Stimulated activated naive B cell treated with anti-CD40 and anti-IgM and Interleukin-4, amounts not matched to agents 10 μg/mL and 1 μg/mL and 100 μg/mL, for 72 hours (primary cell): ENCODE measurements around the gene ZFP36L1.
"Not testable (repeated sequence)": the region's sequence is repeated elsewhere in the genome, so short reads cannot be mapped to it uniquely, and the experiment has no call there.

ENCODE experiments used
- ATAC-seq, 2 donors: fragments of 150-1000 bp; cut with Tn5 transposase; replicated peaks; 2 replicates each; pipeline ENCODE4 v1.10.0; 2021; ENCODE audit warnings: moderate library complexity in 1 of 2
- DNase-seq: peaks from one replicate; pipeline ENCODE4 v3.0.0; 2021
- H3K27ac Mint-ChIP-seq: one replicate; pipeline ENCODE4 v1.8.0; 2022; ENCODE audit warnings: mild to moderate bottlenecking, mixed read lengths
- H3K27me3 Mint-ChIP-seq, 2 donors: one replicate each; pipeline ENCODE4 v1.8.0; 2022; ENCODE audit warnings: mixed read lengths in 2 of 2
- H3K36me3 Mint-ChIP-seq, 2 donors: one replicate each; pipeline ENCODE4 v1.8.0; 2022; ENCODE audit warnings: mixed read lengths in 2 of 2, mild to moderate bottlenecking in 1 of 2
- H3K4me1 Mint-ChIP-seq, 2 donors: one replicate each; pipeline ENCODE4 v1.8.0; 2022; ENCODE audit warnings: mixed read lengths in 2 of 2, mild to moderate bottlenecking in 1 of 2
- H3K4me3 Mint-ChIP-seq, 2 donors: one replicate each; pipeline ENCODE4 v1.8.0; 2022; ENCODE audit warnings: mild to moderate bottlenecking in 2 of 2, mixed read lengths in 2 of 2, moderate library complexity in 1 of 2
- H3K9me3 Mint-ChIP-seq, 2 donors: one replicate each; pipeline ENCODE4 v1.8.0; 2022; ENCODE audit warnings: mixed read lengths in 2 of 2, mild to moderate bottlenecking in 1 of 2

Gene ZFP36L1

DNA sequence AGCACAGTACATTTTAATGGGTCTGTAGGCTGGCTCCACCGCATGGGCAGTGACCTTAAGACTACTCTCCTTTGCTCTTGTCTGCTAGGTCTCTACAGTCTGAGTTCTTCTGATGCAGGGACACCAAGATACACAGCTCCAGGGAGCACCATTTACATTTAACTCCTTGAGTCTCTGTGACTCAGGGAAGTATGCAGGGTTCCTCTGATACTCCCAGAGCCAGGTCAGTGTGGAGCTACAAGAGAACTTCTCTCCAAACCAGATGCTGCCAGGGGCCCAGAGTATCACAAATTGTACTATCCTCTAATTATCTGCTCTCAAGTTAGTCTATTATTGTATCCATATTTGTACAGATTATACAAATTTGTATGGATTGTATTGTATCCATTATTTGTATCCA, 15.2 kb downstream of the ZFP36L1 start:
- Mint-ChIP-seq H3K27ac (no peak overlapping the region), H3K27me3 (no peaks in the 10 kb centered on the region), H3K9me3 (peaks cover 6 to 11% of the 10 kb centered on the region in 2 donors), H3K4me3 (no peak overlapping the region), H3K4me1 (peaks cover 23 to 48% of the 10 kb centered on the region in 2 donors), H3K36me3 (peaks cover 0 to 5% of the 10 kb centered on the region in 2 donors)
- DNase-seq (no peak), ATAC-seq (no peak)

DNA sequence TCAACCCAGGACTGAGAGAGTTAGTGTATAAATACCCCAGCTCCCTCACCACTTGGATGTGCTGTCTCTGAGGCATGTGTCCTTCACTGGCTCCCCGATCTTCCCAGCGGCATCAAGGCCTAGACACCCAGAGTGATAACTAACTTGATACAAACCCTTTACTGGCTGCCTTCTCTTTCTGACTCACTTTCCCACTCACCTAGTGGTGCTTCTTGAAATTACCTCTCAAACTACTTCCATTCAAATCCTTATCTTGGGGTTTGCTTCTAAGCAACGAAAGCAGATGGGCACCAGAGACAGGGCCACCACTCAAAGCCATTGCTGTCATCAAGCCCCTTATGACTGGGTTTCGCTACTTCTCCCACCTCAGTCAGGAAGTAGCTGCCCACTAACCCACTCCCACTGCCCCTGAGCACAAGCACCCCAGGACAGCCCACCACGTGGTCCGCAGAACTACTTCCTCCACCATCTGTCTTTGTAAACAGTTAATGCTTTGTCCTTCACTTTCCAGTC, 17.2 kb downstream of the ZFP36L1 start:
- H3K4me1 Mint-ChIP-seq, result peaks cover 20 to 43% of the 10 kb centered on the region in 2 donors
- no peaks in the 10 kb centered on the region for H3K27me3 Mint-ChIP-seq
- no peak overlapping the region for H3K27ac Mint-ChIP-seq
- peak; percentile 19 to 24 for ATAC-seq
- peaks cover 6 to 11% of the 10 kb centered on the region in 2 donors for H3K9me3 Mint-ChIP-seq
- no peak for DNase-seq
- no peak overlapping the region for H3K4me3 Mint-ChIP-seq
- peaks cover 0 to 5% of the 10 kb centered on the region in 2 donors for H3K36me3 Mint-ChIP-seq

DNA sequence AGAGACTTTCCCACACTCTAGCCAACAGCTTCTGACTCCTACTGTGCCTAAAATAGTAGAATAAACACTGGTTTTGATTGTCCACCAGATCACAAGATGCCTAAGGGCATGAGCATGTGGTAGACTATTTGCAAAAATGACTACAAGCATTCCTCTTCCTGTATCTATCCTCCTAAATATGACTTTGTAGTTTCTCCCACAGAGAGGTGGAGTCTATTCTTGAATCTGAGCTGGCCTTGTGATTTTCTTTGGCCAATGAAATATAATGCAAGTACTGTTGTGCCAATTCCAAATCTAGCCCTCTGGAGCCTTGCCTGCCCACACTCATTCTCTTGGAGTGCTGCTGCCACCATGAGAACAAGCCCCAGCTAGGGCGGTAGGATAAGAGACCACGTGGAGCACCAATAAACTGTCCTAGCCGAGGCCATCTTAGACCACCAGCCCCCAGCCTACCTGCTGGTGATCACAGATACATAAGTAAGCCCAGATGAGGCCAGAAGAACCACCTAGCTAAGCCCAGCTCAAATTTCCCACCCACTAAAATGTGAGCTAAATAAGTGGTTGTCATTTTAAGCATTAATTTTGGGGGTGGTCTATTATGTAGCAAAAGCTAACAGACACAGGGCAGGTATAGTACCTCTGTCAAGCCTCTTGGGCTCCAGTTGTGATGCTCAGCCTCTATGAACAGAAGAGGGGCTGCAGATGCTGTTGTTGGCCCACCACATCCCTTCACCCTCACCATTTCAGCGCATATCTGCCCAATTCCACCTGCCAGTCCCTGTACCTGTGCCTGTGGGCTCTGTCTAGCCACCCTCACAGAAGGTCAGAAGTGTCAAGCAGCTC, 17.9 kb downstream of the ZFP36L1 start:
- Mint-ChIP-seq H3K27me3 (no peaks in the 10 kb centered on the region), H3K27ac (no peak overlapping the region), H3K4me1 (peaks cover 19 to 42% of the 10 kb centered on the region in 2 donors), H3K36me3 (peaks cover 0 to 5% of the 10 kb centered on the region in 2 donors), H3K4me3 (no peak overlapping the region), H3K9me3 (peaks cover 6 to 11% of the 10 kb centered on the region in 2 donors)
- no peak for DNase-seq
- ATAC-seq, result no peak

DNA sequence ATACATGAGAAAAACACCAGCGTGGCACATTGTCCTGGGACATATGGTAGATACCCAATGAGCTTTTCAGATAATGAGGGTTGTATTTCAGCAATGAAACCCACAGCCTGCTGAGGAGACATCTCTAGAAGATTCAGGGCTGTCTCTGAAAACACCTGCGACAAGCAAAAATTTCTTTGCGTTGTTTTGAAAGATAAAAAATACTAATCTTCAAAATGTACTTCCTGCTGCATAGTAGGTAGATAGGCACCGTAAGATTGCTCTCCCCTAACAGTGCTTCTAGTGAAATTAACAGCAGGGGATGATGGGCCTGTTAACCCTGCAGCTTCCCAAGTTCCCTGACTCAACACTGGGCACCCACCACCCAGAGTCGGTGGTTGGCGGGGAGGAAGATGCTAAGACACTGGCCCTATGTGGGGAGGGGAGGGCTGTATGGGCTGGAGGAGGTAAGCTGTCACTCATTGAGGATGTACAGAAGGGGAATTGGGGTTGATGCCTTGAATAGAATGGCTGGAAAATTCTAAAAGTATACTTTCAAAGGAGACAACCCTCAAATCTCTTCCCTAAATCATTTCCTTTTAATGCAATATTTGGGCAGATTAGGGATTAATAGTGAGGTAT, 20.0 kb downstream of the ZFP36L1 start:
- DNase-seq (no peak), ATAC-seq (no peak)
- H3K9me3 Mint-ChIP-seq, result peaks cover 6 to 11% of the 10 kb centered on the region in 2 donors
- no peak overlapping the region for H3K4me3 Mint-ChIP-seq
- H3K27me3 Mint-ChIP-seq, result no peaks in the 10 kb centered on the region
- peaks cover 22 to 38% of the 10 kb centered on the region in 2 donors for H3K4me1 Mint-ChIP-seq
- peak overlapping the region; percentile 76 for H3K27ac Mint-ChIP-seq
- H3K36me3 Mint-ChIP-seq, result peaks cover 0 to 5% of the 10 kb centered on the region in 2 donors

DNA sequence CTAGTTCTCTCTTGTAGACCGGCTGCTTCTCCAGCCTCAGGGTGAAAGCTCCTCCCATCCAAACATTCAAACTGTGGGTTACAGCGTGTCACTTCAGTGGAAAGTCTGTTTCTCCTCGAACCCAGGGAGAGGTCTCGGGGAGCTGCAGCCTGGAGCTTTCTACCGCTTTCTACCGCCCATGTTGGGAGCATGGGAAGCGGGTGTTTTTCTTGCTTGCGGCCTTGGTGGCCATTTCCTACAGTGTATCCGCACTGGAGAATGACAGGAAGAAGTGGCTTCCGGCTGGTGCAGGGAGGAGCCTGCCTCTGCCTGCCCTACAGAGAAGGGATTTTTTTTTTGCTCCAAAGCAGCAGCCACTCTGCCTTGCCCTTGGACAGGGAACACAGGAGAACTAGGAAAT, 21.2 kb downstream of the ZFP36L1 start:
- no peak for ATAC-seq
- H3K27ac Mint-ChIP-seq, result peak overlapping the region; percentile 60
- H3K36me3 Mint-ChIP-seq, result peaks cover 0 to 5% of the 10 kb centered on the region in 2 donors
- peak overlapping the region in 1 of 2 donors; percentile 64 for H3K4me3 Mint-ChIP-seq
- H3K9me3 Mint-ChIP-seq, result peaks cover 6 to 11% of the 10 kb centered on the region in 2 donors
- H3K4me1 Mint-ChIP-seq, result peaks cover 26 to 47% of the 10 kb centered on the region in 2 donors
- H3K27me3 Mint-ChIP-seq, result no peaks in the 10 kb centered on the region
- DNase-seq, result no peak

DNA sequence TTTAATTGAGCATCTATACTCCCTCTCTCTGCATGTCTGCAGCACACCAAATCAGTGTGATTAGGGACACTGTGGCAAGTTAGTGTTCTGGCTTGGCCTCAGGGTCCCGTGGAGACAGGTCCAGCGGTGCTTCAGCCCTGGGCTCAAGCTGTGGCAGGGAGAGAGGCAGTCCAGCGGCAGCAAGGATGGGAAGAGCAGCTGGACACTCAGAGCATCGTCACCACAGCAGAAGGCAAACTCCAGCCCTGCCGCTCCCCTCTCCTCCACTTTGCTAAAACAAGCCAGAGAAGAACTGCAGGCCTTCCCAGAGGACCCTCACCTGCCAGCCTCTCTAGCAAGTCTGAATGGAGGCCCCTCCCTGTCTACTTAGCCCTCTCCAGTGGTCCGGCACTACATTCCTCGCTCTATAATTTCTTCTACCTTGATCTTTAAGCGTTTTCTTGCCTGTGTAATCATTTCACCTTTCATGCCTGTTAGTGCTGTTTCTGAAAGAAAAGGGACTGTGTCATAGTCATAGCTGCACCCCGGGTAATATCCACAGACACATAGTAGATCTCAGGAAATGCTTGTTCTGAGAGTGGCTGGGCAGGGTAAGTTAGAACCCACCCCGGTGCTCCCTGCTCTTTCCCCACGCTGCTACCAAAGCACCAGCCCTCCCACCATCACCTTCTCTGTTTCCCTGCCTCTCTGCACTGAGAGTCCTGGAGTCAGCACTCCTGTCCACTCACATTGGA, 22.1 kb downstream of the ZFP36L1 start:
- Mint-ChIP-seq H3K9me3 (peaks cover 4 to 10% of the 10 kb centered on the region in 2 donors), H3K27me3 (no peaks in the 10 kb centered on the region), H3K4me1 (peaks cover 26 to 47% of the 10 kb centered on the region in 2 donors), H3K27ac (no peak overlapping the region), H3K4me3 (no peak overlapping the region), H3K36me3 (peaks cover 0 to 4% of the 10 kb centered on the region in 2 donors)
- ATAC-seq, result peak in 1 of 2 donors; percentile 32
- DNase-seq, result no peak

DNA sequence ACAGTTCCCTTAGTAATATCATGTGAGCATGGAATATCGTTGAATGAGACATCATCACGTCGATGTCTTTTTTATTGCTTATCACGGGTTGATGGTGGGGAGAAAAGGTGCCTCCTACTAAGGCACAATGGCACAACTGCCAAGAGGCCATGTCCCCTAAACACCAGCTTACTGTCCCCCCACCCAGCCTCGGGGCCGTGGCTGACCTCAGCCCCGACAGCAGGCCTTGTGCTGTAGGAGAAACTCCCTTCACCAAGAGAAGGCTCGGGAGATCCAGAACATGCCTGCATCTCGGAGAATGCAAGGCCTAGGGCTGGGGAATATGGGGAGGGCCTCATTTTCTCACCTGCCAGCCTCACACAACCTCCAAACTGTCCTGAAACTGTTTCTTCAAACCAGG, 22.8 kb downstream of the ZFP36L1 start:
- no peak for ATAC-seq
- DNase-seq, result no peak
- Mint-ChIP-seq H3K27me3 (no peaks in the 10 kb centered on the region), H3K4me3 (no peak overlapping the region), H3K4me1 (peaks cover 26 to 47% of the 10 kb centered on the region in 2 donors), H3K27ac (no peak overlapping the region), H3K36me3 (no peaks in the 10 kb centered on the region), H3K9me3 (peaks cover 0 to 8% of the 10 kb centered on the region in 2 donors)

DNA sequence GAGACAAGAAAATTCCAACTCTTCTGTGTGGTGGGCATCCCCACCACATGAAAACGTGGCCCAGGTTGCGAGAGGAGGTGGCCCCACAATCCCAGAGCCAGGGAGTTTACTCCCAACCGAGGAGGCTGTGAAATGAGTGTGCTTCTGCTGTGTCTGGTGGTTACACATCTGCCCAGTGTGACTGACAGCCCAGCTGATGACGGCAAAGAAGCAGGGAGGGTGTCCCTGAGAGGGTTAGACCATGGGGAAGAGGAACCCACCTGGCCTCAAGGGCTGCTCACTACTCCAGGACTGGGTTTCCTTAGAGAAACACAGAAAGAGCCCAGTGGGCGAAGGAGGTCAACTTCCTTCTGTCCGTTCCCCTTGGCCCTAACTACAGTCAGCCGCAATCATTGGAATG, 24.6 kb downstream of the ZFP36L1 start:
- Mint-ChIP-seq H3K27me3 (no peaks in the 10 kb centered on the region), H3K9me3 (peaks cover 0 to 2% of the 10 kb centered on the region in 2 donors), H3K36me3 (no peaks in the 10 kb centered on the region), H3K4me1 (peaks cover 21 to 43% of the 10 kb centered on the region in 2 donors), H3K4me3 (no peak overlapping the region), H3K27ac (no peak overlapping the region)
- peak; percentile 79 to 85 for ATAC-seq
- no peak for DNase-seq

DNA sequence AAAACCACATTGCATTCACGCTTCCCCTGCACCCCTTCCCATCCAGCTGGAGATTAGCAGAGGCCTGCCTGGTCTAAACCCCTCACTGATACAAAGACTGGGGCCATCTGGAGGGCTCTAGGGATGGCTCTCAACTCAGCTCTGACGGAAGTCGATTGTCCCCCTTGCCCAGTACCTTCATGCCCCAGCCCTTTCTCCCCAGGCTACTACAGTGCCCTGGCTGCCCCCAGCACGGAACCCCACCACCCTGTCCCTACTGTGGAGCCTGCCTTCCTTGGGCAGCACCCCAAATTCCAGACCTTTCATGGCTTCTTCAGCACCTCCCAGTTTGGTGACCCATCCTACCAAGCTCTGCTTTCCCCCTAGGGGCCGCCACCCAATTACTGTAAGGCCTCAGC, 25.6 kb downstream of the ZFP36L1 start:
- no peaks in the 10 kb centered on the region for H3K36me3 Mint-ChIP-seq
- no peak for ATAC-seq
- H3K4me1 Mint-ChIP-seq, result peaks cover 21 to 37% of the 10 kb centered on the region in 2 donors
- no peaks in the 10 kb centered on the region for H3K27me3 Mint-ChIP-seq
- DNase-seq, result no peak
- no peak overlapping the region for H3K27ac Mint-ChIP-seq
- H3K4me3 Mint-ChIP-seq, result no peak overlapping the region
- no peaks in the 10 kb centered on the region for H3K9me3 Mint-ChIP-seq

DNA sequence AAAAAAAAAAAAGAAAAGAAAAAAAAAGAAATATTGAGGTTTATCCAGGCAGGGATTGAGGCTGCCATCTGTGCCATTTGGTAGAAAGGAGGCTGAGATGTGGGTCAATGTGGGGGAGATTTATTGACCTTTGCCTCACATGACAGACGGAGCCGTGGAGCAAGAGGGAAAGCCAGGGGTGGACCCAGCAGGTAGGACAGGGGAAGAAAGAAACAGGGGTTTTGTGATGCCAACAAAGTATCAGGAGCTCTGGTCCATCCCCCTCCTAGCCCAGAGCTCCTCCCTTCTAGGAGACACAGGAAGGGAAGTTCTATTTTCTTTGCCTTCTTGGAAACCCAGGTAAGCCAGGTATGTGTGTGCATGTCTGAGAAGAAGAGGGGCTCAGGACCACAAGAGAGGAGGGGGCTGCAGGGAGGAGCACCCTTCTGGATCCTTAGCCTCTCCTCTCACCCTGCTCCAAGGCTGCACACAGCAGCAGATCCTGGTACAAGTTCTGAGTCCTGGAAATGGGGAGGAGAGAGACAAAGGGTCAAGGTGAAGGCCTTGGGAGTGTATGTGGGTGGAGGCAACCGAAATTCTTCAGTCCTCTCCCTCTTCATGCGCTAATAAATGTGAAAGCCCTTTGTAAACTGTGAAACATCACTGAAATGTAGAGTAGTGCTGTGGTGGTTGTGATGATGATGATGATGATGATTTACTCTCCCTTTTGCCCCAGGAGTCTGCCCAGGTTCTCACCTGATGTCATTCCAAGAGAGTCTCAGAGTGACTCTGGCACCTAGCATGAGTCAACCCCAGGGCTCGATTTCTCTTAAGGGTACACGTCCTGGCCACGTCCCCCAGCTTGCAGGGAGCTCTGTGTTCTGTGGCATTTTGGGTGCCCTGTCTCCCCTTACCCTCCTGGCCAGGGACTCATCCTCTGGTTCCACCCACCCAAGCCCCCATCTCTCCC, 26.3 kb downstream of the ZFP36L1 start:
- Mint-ChIP-seq H3K4me1 (peaks cover 18 to 39% of the 10 kb centered on the region in 2 donors), H3K9me3 (no peaks in the 10 kb centered on the region), H3K27me3 (no peaks in the 10 kb centered on the region), H3K4me3 (no peak overlapping the region), H3K27ac (no peak overlapping the region), H3K36me3 (no peaks in the 10 kb centered on the region)
- DNase-seq (no peak), ATAC-seq (peak in 1 of 2 donors; percentile 18)

DNA sequence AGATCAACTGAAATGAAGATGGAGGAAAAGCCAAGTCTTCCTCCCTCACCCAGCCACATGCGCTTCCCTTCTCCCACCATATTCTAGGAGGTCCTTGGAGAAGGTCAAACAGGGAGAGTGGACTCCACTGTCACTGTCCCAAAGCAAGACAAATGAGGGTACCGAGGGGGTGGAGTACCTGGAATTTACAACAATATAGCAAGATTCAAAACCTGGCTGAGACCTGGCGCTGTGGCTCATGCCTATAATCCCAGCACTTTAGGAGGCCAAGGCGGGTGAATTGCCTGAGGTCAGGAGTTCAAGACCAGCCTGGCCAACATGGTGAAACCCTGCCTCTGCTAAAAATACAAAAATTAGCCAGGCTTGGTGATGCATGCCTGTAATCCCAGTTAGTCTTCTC, 29.0 kb downstream of the ZFP36L1 start:
- H3K9me3 Mint-ChIP-seq, ATAC-seq, H3K27ac Mint-ChIP-seq, H3K4me3 Mint-ChIP-seq, H3K27me3 Mint-ChIP-seq, H3K36me3 Mint-ChIP-seq, DNase-seq: not testable (repeated sequence)
- H3K4me1 Mint-ChIP-seq, result peaks cover 14 to 39% of the 10 kb centered on the region in 2 donors

DNA sequence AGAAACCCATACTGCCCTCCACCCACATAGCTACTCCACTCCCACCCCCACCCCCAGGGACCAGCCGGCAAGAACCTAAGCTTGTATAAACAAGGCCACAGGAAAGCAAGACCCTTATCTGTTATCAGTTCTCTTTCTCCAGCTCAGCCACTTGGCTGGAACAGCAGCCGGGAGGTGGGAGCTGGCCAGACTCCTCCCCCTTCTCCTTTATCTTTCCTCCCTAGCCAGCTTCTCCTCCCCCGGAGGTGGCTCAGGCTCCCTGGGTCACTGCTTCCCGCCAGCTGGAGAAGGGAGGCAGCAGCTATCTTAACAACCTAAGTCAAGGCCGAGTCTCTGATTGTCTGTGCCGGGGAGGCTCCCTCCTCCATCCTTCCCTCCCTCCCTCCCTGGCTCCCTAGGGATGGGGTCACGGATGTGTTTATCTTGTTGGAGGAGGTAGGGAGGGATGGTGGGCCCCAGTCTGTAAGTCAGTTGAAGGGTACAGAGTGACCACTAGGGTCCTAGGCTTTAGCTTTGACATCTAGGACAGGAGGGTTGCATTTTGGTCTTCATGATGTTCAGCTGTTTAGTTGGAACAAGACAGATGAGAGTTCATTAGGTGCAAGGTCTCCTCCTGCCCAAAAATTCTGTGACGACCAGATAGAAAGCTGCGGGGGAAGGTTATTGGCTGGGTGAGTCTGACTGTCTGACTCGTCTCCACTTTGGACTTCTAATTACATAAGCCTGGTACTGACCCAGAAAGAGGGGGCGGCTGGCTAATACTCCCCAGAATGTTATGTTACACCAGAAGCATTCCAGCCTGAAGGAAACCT, 29.7 kb downstream of the ZFP36L1 start:
- H3K4me1 Mint-ChIP-seq, result peaks cover 14 to 39% of the 10 kb centered on the region in 2 donors
- DNase-seq (no peak), ATAC-seq (no peak)
- H3K4me3 Mint-ChIP-seq, result no peak overlapping the region
- H3K27ac Mint-ChIP-seq, result no peak overlapping the region
- no peaks in the 10 kb centered on the region for H3K36me3 Mint-ChIP-seq
- no peaks in the 10 kb centered on the region for H3K27me3 Mint-ChIP-seq
- H3K9me3 Mint-ChIP-seq, result no peaks in the 10 kb centered on the region

DNA sequence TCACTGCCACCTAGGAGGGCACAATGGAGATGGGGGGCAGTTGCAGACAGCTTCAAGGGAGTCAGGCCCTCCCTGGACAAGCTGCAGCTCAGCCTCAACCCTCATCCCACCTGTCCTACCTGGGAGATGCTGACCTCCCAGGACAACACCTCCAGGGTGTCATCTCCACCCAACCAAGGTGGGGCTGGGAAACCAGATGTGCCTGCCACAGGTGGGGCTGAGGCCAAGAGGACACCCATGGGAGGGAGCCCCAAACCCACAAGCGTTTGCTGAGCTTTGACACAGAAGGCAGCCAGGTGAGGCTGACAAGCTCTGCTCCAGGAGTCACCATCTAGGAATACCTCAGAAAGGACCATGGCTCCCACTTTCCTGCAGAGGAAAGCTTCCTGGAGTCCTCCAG, 31.5 kb downstream of the ZFP36L1 start:
- no peaks in the 10 kb centered on the region for H3K9me3 Mint-ChIP-seq
- ATAC-seq (no peak), DNase-seq (no peak)
- no peaks in the 10 kb centered on the region for H3K27me3 Mint-ChIP-seq
- H3K4me1 Mint-ChIP-seq, result peaks cover 25 to 45% of the 10 kb centered on the region in 2 donors
- no peaks in the 10 kb centered on the region for H3K36me3 Mint-ChIP-seq
- no peak overlapping the region for H3K4me3 Mint-ChIP-seq
- no peak overlapping the region for H3K27ac Mint-ChIP-seq
